ENCODE measurements around the gene FABP3.

GRCh38 chr1:31414980-31415370 is 42.1 kb upstream of the FABP3 start:
- TF ChIP-seq EZH2phosphoT487 (IDR thresholded peaks at IDR 0.05; ENCODE audit: low read length): no peak
- TF ChIP-seq, protein P1, sequence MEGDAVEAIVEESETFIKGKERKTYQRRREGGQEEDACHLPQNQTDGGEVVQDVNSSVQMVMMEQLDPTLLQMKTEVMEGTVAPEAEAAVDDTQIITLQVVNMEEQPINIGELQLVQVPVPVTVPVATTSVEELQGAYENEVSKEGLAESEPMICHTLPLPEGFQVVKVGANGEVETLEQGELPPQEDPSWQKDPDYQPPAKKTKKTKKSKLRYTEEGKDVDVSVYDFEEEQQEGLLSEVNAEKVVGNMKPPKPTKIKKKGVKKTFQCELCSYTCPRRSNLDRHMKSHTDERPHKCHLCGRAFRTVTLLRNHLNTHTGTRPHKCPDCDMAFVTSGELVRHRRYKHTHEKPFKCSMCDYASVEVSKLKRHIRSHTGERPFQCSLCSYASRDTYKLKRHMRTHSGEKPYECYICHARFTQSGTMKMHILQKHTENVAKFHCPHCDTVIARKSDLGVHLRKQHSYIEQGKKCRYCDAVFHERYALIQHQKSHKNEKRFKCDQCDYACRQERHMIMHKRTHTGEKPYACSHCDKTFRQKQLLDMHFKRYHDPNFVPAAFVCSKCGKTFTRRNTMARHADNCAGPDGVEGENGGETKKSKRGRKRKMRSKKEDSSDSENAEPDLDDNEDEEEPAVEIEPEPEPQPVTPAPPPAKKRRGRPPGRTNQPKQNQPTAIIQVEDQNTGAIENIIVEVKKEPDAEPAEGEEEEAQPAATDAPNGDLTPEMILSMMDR (IDR thresholded peaks at IDR 0.05; ENCODE audit: low read length): no peak

All from MM.1S (cell line).